Globus pallidus (tissue), 1 donor: Measurements from ENCODE around the gene SYMPK.

Experiments
- DNase-seq: peaks from one replicate; pipeline ENCODE4 v3.0.0-alpha.2; 2015; ENCODE audit warnings: low spot score

The SYMPK gene

DNA sequence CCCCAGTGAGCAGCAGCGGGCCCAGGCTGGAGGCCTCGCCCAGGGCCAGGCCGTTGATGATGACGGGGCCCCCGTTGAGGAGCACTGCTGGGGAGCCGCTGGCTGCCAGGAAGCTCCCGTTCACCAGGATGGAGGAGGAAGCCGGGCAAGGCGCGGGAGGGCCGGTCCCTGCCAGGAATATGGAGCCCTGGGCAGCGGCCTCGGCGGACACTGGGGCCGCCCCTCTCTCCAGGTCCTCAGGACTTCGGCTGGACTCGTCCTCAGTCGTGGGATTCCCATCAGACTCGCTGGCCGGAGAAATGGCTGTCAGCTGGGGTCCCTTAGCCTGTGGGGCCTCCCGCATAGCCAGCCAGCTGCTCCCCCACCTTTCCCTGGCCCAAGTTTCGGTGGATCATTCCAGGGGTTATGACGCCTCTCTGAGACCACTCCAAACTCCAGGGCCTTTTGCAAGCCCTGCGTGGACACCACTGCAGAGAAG, 96.0 kb downstream of the SYMPK start:
- DNase-seq = no peak

DNA sequence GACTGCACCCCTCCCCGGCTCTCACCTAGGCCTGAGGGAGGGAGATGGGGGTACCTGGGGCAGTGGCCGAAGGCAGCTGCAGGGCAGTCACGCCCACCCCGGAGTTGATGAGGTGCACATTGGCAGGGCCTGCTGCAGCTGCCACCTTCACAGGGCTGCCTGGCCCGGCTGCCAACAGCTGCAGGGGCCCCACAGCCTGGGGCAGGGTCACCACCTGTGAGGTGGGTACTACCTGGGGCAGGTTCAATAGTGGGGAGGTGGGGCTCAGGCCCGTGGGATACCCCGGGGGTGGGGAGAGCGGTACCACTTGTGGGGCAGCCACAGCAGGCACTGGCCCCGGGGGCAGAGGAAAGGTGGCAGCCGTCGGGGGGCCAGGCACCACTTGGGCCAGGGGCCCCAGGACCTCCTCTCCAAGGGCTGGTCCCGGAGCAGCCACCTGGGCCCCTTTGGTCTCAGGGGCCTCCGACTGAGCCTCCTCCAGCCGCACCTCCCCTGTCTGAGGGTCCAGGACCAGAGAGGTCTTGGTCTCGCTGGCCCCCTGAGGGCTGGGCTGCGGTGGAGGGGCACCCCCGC, 96.6 kb downstream of the SYMPK start:
- no peak for DNase-seq

DNA sequence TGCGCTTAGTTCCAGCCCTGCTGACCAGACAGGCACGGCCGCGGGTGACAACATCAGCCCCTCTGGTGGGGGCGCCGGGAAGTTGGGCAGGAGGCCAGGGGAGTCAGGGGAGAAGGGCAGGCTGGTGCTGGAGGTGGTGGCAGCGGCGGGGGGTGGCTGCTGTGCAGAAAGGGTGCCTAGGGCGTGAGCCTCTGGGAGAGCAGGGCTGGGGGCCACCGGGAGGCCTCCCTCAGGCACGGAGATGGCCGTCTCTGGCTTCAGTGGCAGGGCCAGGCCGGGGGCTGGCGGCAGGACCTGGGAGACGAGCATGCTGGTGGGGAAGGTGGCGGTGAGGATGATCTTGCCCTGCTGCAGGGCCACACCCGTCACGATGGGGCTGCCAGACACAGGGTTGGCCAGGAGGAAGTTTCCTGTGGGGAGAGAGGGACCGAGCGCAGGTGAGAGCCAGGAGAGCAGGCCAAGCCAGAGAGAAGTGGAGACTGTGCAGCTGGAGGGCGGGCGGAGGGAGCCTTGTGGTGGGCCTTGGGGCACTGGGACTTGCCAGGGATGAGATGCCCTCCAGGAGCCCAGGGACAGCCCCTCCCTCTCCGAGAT, 97.1 kb downstream of the SYMPK start:
- DNase-seq = no peak
